Bronchial epithelial cell (primary cell): ENCODE measurements around the gene RFX6. TPM values are rescaled to one million over a fixed set of nuclear protein-coding genes. Genes with fewer than 3 reads are reported as not detected.

Experiments used
- DNase-seq: peaks from one replicate; pipeline ENCODE4 v3.0.0-alpha.2; 2010; ENCODE audit warnings: low read depth
- FAIRE-seq: peaks from 2 replicates; lab custom pipeline; 2011; peaks lifted over from hg19 to GRCh38; lab: Jason Lieb, UNC
- H3K27me3 ChIP-seq: 2 replicates; pipeline ENCODE4 v1.5.1; 2011; ENCODE audit warnings: low read length; ENCODE audit not compliant: control insufficient read depth, insufficient read depth
- H3K36me3 ChIP-seq: 2 replicates; pipeline ENCODE4 v1.5.1; 2011; ENCODE audit warnings: low read length; ENCODE audit not compliant: control insufficient read depth, insufficient read depth
- H3K4me3 ChIP-seq: 2 replicates; pipeline ENCODE4 v1.5.1; 2011; ENCODE audit warnings: mild to moderate bottlenecking, low read depth, low read length, control low read depth
- total RNA-seq: library from RNA; depleted of rRNA; stranded (reverse); fragments of >200 nt; gene quantifications from 2 replicates; pipeline ENCODE4 v1.2.1, GENCODE V29; 2014
- TF ChIP-seq, protein P1 (sequence below): IDR thresholded peaks from 2 replicates; pipeline ENCODE4 v1.5.1; 2011; ENCODE audit warnings: mild to moderate bottlenecking, moderate library complexity, low read length, control low read depth, inconsistent platforms; ENCODE audit not compliant: insufficient read depth, severe bottlenecking

The RFX6 gene
- total RNA-seq, 1 donor from 2014 or later, result not detected

DNA sequence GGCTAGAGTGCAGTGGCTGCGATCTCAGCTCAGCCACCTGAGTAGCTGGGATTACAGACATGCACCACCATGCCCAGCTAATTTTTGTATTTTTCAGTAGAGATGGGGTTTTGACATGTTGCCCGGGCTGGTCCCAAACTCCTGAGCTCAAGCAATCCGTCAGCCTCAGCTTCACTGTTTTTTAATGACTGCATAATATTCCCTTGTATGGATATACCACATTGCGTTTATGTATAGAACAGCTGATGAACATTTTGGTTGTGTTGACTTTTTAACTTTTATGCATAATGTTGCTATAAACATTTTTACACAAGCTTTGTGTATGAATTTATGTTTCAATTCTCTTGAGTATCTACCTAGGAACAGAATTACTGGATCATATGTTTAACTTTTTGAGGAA, 4.3 kb upstream of the RFX6 start:
- H3K27me3 ChIP-seq, result peaks cover 17% of the 10 kb centered on the region
- TF ChIP-seq, protein P1, sequence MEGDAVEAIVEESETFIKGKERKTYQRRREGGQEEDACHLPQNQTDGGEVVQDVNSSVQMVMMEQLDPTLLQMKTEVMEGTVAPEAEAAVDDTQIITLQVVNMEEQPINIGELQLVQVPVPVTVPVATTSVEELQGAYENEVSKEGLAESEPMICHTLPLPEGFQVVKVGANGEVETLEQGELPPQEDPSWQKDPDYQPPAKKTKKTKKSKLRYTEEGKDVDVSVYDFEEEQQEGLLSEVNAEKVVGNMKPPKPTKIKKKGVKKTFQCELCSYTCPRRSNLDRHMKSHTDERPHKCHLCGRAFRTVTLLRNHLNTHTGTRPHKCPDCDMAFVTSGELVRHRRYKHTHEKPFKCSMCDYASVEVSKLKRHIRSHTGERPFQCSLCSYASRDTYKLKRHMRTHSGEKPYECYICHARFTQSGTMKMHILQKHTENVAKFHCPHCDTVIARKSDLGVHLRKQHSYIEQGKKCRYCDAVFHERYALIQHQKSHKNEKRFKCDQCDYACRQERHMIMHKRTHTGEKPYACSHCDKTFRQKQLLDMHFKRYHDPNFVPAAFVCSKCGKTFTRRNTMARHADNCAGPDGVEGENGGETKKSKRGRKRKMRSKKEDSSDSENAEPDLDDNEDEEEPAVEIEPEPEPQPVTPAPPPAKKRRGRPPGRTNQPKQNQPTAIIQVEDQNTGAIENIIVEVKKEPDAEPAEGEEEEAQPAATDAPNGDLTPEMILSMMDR, result no peak
- no peaks in the 10 kb centered on the region for H3K36me3 ChIP-seq
- DNase-seq (no peak), FAIRE-seq (no peak)
- H3K4me3 ChIP-seq, result no peak overlapping the region

DNA sequence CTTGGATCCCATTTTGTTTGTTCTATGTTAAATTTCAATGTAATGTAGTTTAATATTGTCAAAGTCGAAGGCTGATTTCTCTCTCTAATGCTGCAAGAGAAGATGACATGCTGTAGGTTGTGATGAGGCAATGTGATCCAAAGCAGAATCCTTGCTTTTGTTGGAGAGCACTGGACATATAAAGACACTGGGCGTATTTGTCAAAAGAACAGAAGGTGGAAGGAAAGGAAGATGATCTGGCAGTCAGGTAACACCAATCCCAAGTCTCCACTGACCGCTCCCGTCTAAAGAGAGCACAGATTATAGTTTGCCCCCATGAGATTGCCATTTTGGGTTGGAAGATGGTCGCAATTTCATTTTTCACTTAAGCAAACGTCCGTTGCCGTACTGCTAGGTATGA, 935 bp upstream of the RFX6 start:
- Histone ChIP-seq H3K4me3 (no peak overlapping the region), H3K36me3 (no peaks in the 10 kb centered on the region), H3K27me3 (peaks cover 18% of the 10 kb centered on the region)
- no peak for DNase-seq
- no peak for FAIRE-seq
- TF ChIP-seq, protein P1, result no peak

DNA sequence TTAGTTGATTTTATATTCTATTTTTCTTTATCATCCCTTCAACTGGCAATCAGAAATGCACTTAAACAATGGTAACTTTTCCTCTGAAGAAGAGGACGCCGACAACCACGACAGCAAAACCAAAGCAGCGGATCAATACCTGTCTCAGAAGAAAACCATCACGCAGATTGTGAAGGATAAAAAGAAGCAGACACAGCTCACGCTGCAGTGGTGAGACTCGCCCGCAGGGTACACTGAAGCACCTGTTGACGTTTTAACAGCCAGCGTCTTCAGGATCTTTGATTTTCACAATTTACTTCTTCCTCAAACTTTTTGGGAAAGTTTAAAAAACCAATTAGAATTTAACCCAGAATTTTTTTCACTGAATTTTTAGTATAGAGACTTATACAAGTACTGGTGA, 701 bp downstream of the RFX6 start:
- no peak for FAIRE-seq

DNA sequence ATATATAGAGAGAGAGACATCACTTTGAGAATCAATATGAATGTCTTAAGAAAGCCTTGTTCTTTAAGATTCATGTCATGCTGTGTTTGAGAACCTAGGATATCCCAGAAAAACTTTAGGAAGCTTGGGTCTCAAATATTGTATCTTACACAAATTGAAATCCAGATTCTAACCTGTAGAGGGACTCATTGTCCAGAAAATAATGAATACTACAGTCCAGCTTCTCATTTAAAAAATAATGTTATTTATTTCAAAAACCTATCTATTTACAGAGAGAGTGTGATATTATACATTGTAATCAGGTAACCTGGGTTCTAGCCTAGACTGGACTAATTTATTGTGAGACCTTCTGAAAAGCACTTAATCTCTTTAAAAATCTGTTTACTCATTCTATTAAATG, 4.2 kb downstream of the RFX6 start:
- Histone ChIP-seq H3K36me3 (no peaks in the 10 kb centered on the region), H3K4me3 (no peak overlapping the region), H3K27me3 (peaks cover 13% of the 10 kb centered on the region)
- no peak for FAIRE-seq
- TF ChIP-seq, protein P1, result no peak
- peak; percentile 16 for DNase-seq

More for the DNA sequence above, 701 bp downstream of the RFX6 start:
- Histone ChIP-seq H3K4me3 (no peak overlapping the region), H3K27me3 (peaks cover 18% of the 10 kb centered on the region), H3K36me3 (no peaks in the 10 kb centered on the region)
- TF ChIP-seq, protein P1, result no peak
- DNase-seq, result no peak

DNA sequence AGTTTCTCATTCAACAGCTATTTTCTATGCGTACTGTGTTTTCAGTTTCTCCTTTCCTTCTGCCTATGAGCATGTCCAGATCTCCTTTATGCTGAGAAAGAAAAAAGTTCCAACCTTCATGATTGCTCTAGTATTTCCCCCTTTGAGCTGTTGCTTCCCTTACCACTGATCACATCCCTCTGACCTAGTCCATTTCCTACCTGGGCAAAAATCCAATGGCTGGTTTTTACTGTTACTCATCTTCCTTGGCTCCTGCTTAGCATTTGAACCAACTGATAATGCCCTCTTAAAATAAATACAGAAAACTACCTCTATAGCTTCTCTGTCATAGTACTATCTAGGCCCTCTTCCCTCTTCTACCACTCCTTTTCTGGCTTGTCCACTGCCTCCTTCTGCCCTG, 6.0 kb downstream of the RFX6 start:
- H3K36me3 ChIP-seq, result no peaks in the 10 kb centered on the region
- H3K4me3 ChIP-seq, result no peak overlapping the region
- TF ChIP-seq, protein P1, result no peak
- DNase-seq (peak; percentile 31), FAIRE-seq (no peak)
- no peaks in the 10 kb centered on the region for H3K27me3 ChIP-seq

DNA sequence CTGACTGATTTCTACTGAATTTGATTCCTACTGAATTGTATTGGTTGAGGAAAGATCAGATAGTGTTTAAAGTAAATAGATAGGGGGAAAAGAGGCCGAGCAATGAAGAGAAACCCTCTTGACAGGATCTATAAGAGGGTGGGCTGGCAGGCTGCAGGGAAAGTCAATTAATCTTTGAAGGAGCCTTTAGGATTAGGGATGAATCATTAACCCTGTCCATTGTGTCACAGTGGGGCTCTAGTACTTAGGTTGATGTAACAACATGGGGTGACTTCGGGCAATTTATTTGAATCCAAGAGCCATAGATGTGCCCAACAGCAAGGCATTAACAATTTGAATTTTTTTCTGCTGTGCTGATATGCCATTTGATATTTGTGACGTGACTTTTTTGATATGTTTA, 7.5 kb downstream of the RFX6 start:
- no peak for FAIRE-seq
- Histone ChIP-seq H3K36me3 (no peaks in the 10 kb centered on the region), H3K27me3 (no peaks in the 10 kb centered on the region)

More for the DNA sequence above, 7.5 kb downstream of the RFX6 start:
- H3K4me3 ChIP-seq, result no peak overlapping the region
- TF ChIP-seq, protein P1, result no peak
- DNase-seq, result no peak
